Endothelial cell (in vitro differentiated cells): ENCODE data around the gene TLR1. TPM values are rescaled to one million over a fixed set of nuclear protein-coding genes. Genes with fewer than 3 reads are reported as not detected.

Experiments used
- DNase-seq: peaks from one replicate; pipeline ENCODE4 v3.0.0; 2021; ENCODE audit warnings: low spot score
- H3K27ac Mint-ChIP-seq: one replicate; pipeline ENCODE4 v1.8.0; 2021; ENCODE audit warnings: mixed read lengths, inconsistent platforms; ENCODE audit not compliant: unreplicated experiment
- H3K27me3 Mint-ChIP-seq: one replicate; pipeline ENCODE4 v1.8.0; 2021; ENCODE audit warnings: mild to moderate bottlenecking, moderate library complexity, mixed read lengths, inconsistent platforms; ENCODE audit not compliant: unreplicated experiment
- H3K36me3 Mint-ChIP-seq: one replicate; pipeline ENCODE4 v1.8.0; 2021; ENCODE audit warnings: mild to moderate bottlenecking, low read depth, mixed read lengths, inconsistent platforms; ENCODE audit not compliant: unreplicated experiment
- H3K4me1 Mint-ChIP-seq: one replicate; pipeline ENCODE4 v1.8.0; 2021; ENCODE audit warnings: mild to moderate bottlenecking, mixed read lengths, inconsistent platforms; ENCODE audit not compliant: unreplicated experiment
- H3K4me3 Mint-ChIP-seq: one replicate; pipeline ENCODE4 v1.8.0; 2021; ENCODE audit warnings: mild to moderate bottlenecking, mixed read lengths, inconsistent platforms; ENCODE audit not compliant: unreplicated experiment
- H3K9me3 Mint-ChIP-seq: one replicate; pipeline ENCODE4 v1.8.0; 2021; ENCODE audit warnings: mixed read lengths, inconsistent platforms; ENCODE audit not compliant: unreplicated experiment
- long read RNA-seq: library from polyadenylated mRNA; unstranded; transcript quantifications from one replicate; pipeline ENCODE4 v2.0.0, GENCODE V29; 2020; ENCODE audit not compliant: unreplicated experiment
- total RNA-seq: library from RNA; stranded (reverse); fragmentation: NEBNext Ultra II Directional; extraction: Animal tissue kit (Norgen Biotek cat#: 25700); gene quantifications from one replicate; pipeline ENCODE4 v1.2.1, GENCODE V29; 2021; ENCODE audit not compliant: unreplicated experiment
- TF ChIP-seq, protein P1 (sequence below): fragments of 200-600 bp; sonication (generic); IDR thresholded peaks from one replicate; pipeline ENCODE4 v1.5.0; 2021; ENCODE audit warnings: antibody characterized with exemption; ENCODE audit not compliant: unreplicated experiment

The TLR1 gene, protein sequence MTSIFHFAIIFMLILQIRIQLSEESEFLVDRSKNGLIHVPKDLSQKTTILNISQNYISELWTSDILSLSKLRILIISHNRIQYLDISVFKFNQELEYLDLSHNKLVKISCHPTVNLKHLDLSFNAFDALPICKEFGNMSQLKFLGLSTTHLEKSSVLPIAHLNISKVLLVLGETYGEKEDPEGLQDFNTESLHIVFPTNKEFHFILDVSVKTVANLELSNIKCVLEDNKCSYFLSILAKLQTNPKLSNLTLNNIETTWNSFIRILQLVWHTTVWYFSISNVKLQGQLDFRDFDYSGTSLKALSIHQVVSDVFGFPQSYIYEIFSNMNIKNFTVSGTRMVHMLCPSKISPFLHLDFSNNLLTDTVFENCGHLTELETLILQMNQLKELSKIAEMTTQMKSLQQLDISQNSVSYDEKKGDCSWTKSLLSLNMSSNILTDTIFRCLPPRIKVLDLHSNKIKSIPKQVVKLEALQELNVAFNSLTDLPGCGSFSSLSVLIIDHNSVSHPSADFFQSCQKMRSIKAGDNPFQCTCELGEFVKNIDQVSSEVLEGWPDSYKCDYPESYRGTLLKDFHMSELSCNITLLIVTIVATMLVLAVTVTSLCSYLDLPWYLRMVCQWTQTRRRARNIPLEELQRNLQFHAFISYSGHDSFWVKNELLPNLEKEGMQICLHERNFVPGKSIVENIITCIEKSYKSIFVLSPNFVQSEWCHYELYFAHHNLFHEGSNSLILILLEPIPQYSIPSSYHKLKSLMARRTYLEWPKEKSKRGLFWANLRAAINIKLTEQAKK
- total RNA-seq: 0.23 TPM
- long read RNA-seq: 0 reads

DNA sequence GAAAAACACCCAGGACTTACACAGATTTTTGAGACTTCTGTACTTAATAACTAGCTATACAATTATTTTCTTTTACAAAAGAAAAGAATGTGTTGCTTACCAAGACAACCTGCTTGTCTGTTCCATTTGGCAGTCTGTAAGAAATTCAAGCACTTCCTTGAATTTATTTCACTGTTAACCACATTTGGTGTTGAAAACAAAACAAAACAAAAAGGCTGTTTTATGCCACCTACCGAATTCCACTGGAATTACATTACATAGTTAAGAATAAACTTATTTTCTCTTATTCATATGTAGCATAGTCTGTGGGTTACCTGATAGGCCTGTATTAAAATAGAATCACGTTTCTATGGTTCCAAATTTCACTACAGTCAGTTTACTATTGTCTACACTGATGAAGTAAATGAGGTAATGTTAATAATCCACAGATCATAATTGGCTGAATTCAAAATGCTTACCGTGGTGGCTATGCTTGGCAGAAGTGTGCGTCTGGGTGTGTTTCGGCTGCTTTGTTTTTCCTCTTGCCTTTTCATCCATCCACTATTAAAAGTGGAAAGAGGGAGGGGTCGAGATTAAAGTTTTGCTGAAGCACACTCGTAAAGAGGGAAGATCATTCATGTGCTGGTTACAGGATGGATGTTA lies at the start of gene TLR1:
TSS of gene TLR1 (minus strand) at position 138 of the 642 bp plus-strand sequence. CDS start 5,960 bp downstream, outside the sequence.
- Mint-ChIP-seq H3K9me3 (peaks cover 12% of the 10 kb centered on the region), H3K36me3 (peaks cover 10% of the 10 kb centered on the region), H3K27ac (no peak within 1 kb of the TSS), H3K27me3 (no peaks in the 10 kb centered on the region), H3K4me1 (no peaks in the 10 kb centered on the region), H3K4me3 (no peak within 1 kb of the TSS)
- no peak for DNase-seq
- TF ChIP-seq, protein P1, sequence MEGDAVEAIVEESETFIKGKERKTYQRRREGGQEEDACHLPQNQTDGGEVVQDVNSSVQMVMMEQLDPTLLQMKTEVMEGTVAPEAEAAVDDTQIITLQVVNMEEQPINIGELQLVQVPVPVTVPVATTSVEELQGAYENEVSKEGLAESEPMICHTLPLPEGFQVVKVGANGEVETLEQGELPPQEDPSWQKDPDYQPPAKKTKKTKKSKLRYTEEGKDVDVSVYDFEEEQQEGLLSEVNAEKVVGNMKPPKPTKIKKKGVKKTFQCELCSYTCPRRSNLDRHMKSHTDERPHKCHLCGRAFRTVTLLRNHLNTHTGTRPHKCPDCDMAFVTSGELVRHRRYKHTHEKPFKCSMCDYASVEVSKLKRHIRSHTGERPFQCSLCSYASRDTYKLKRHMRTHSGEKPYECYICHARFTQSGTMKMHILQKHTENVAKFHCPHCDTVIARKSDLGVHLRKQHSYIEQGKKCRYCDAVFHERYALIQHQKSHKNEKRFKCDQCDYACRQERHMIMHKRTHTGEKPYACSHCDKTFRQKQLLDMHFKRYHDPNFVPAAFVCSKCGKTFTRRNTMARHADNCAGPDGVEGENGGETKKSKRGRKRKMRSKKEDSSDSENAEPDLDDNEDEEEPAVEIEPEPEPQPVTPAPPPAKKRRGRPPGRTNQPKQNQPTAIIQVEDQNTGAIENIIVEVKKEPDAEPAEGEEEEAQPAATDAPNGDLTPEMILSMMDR: peak; percentile 67

DNA sequence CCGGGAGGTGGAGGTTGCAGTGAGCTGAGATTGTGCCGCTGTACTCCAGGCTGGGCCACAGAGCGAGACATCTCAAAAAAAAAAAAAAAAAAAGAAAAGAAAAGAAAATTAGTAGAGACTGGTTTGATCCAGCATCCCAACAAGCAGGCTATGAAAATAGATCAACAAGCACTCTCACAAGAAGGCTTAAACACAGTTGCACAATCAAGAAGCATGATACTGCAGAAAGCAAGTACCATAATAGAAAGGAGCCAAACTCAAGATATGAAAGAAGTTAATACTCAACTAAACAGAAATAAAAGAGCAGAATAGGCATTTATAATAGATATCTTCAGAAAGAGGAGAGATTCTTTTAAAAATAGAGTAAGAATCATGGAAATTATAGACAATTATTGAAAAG lies 41.4 kb upstream of the TLR1 start:
- Mint-ChIP-seq H3K27ac (no peak overlapping the region), H3K27me3 (no peaks in the 10 kb centered on the region), H3K4me1 (no peaks in the 10 kb centered on the region), H3K36me3 (no peaks in the 10 kb centered on the region), H3K4me3 (no peak overlapping the region), H3K9me3 (no peaks in the 10 kb centered on the region)
- no peak for DNase-seq
- TF ChIP-seq, protein P1: no peak

DNA sequence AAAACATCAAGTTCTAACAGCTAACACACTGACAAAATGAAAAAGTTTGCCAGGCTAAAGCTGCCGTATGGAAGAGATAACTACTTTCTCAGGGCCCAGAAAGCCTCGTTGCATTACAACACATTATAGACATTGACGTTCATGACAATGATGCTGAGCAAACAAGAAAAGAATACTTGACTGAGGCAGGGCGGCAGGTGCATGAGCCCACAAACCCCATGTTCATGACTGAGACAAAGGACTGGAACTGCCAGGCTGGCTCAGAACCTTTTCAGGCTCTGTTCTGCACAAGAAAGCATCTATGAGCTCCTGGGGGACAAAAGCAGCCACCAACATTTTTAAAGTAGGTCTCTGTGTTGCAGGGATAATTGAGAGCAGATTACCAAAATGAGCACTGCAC lies 38.4 kb upstream of the TLR1 start:
- H3K4me3 Mint-ChIP-seq: no peak overlapping the region
- no peak for DNase-seq
- H3K36me3 Mint-ChIP-seq: no peaks in the 10 kb centered on the region
- no peaks in the 10 kb centered on the region for H3K9me3 Mint-ChIP-seq
- TF ChIP-seq, protein P1: no peak
- no peaks in the 10 kb centered on the region for H3K4me1 Mint-ChIP-seq
- no peaks in the 10 kb centered on the region for H3K27me3 Mint-ChIP-seq
- H3K27ac Mint-ChIP-seq: no peak overlapping the region

DNA sequence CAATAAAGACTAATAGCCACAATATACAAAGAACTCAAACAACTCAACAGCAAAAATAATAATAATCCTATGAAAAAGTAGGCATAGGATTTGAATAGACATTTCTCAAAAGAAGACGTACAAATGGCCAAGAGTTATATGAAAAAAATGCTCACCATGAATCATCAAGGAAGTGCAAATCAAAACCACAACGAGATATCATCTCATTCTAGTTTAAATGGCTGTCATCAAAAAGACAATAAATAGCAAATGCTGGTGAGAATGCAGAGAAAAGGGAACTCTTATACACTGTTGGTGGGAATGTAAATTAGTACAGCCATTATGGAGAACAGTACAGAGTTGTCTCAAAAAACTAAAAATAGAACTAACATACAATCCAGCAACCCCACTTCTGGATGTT lies 33.3 kb upstream of the TLR1 start:
- TF ChIP-seq, protein P1: no peak
- Mint-ChIP-seq H3K27ac (no peak overlapping the region), H3K4me3 (no peak overlapping the region), H3K36me3 (no peaks in the 10 kb centered on the region), H3K9me3 (peaks cover 4% of the 10 kb centered on the region), H3K4me1 (no peaks in the 10 kb centered on the region), H3K27me3 (peaks cover 3% of the 10 kb centered on the region)
- DNase-seq: no peak
